ENCODE results near the gene F10. TPM values are rescaled to one million over a fixed set of nuclear protein-coding genes. Genes with fewer than 3 reads are reported as not detected.

F10 gene
- total and polyA plus RNA-seq, 2 experiments from 2014 or later, result 143 to 148 TPM

DNA sequence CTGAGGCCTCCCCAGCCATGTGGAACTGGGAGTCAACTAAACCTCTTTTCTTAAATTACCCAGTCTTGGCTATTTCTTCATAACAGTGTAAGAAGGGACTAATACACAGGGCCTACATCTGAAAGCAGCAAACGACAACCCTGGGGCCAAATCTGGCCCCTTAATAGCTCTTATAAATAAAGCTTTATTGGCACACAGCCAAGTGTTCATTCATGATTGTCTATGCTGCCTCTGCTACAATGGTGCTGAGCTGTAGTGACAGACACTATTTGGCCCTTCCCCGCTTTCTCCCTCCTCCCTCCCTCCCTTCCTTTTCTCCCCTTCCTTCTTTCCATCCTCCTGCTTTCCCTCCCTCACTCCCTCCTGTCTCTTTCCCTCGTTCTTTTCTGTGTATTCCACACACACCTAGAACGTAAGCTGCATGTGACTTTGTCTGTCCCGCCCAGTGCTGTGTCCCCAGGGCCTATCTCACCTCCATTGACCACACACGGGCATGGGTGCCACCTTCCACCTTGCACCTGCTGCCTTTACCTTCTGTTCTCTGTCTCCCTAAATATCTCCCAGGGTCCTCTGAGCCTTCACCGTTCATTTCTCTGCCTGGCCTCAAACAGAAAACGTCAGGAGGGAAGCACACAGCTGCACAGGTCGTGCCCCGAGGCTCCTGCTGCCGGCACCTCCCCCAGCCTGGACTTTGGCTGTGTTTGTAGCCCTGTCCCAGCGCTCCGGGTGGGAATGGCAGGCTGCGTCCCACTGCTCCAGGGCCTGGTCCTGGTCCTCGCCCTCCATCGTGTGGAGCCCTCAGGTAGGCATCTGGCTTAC, 35.5 kb downstream of the F10 start, which contains the start of gene PROZ:
PROZ (plus strand) TSS at position 720 of the 819 bp plus-strand sequence; CDS start at position 733, 13 bp downstream.
- WGBS (ENCODE audit: low lambda C conversion rate, missing lambda C conversion rate), result 39% methylated on average over 15 of the region's 16 CpGs
- H3K27me3 ChIP-seq, result peaks cover 3% of the 10 kb centered on the region
- no peaks in the 10 kb centered on the region for H3K9me2 ChIP-seq (replicated peaks; ENCODE audit: insufficient read depth)
- H3K36me3 ChIP-seq (replicated peaks; ENCODE audit: insufficient read depth, low read depth), result no peaks in the 10 kb centered on the region
- no peaks in the 10 kb centered on the region for H3K79me2 ChIP-seq
- peaks cover 9% of the 10 kb centered on the region for H3K4me1 ChIP-seq (ENCODE audit: insufficient read depth)
- H2AFZ ChIP-seq, result peak within 1 kb of the TSS; percentile 7
- no peak for DNase-seq (ENCODE audit: low spot score)
- H3K27ac ChIP-seq, result peak within 1 kb of the TSS; percentile 23
- no peaks in the 10 kb centered on the region for H4K20me1 ChIP-seq (ENCODE audit: insufficient read depth, poor library complexity, severe bottlenecking)
- no peaks in the 10 kb centered on the region for H3K9me3 ChIP-seq (ENCODE audit: low read depth)
- peak within 1 kb of the TSS; percentile 43 for H3K4me2 ChIP-seq
- no peak within 1 kb of the TSS for H3K4me3 ChIP-seq
- TF ChIP-seq, protein P1, sequence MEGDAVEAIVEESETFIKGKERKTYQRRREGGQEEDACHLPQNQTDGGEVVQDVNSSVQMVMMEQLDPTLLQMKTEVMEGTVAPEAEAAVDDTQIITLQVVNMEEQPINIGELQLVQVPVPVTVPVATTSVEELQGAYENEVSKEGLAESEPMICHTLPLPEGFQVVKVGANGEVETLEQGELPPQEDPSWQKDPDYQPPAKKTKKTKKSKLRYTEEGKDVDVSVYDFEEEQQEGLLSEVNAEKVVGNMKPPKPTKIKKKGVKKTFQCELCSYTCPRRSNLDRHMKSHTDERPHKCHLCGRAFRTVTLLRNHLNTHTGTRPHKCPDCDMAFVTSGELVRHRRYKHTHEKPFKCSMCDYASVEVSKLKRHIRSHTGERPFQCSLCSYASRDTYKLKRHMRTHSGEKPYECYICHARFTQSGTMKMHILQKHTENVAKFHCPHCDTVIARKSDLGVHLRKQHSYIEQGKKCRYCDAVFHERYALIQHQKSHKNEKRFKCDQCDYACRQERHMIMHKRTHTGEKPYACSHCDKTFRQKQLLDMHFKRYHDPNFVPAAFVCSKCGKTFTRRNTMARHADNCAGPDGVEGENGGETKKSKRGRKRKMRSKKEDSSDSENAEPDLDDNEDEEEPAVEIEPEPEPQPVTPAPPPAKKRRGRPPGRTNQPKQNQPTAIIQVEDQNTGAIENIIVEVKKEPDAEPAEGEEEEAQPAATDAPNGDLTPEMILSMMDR (IDR thresholded peaks at IDR 0.05; ENCODE audit: poor library complexity), result no peak
- TF ChIP-seq EZH2phosphoT487 (IDR thresholded peaks at IDR 0.05; ENCODE audit: low read depth, severe bottlenecking, unreplicated experiment) (no peak), EZH2 (IDR thresholded peaks at IDR 0.05; ENCODE audit: borderline replicate concordance) (no peak)

GRCh38 chr13:113158946-113159345, 36.3 kb downstream of the F10 start:
- H3K27me3 ChIP-seq, result peaks cover 9% of the 10 kb centered on the region
- H4K20me1 ChIP-seq (ENCODE audit: insufficient read depth, poor library complexity, severe bottlenecking), result no peaks in the 10 kb centered on the region
- peaks cover 3% of the 10 kb centered on the region for H3K4me1 ChIP-seq (ENCODE audit: insufficient read depth)
- H3K9me2 ChIP-seq (replicated peaks; ENCODE audit: insufficient read depth), result no peaks in the 10 kb centered on the region
- TF ChIP-seq EZH2phosphoT487 (IDR thresholded peaks at IDR 0.05; ENCODE audit: low read depth, severe bottlenecking, unreplicated experiment) (no peak), EZH2 (IDR thresholded peaks at IDR 0.05; ENCODE audit: borderline replicate concordance) (no peak)
- TF ChIP-seq, protein P1 (IDR thresholded peaks at IDR 0.05; ENCODE audit: poor library complexity), result no peak
- H3K36me3 ChIP-seq (replicated peaks; ENCODE audit: insufficient read depth, low read depth), result no peaks in the 10 kb centered on the region
- H3K79me2 ChIP-seq, result no peaks in the 10 kb centered on the region
- peak overlapping the region; percentile 23 for H3K27ac ChIP-seq
- H2AFZ ChIP-seq, result no peak overlapping the region
- DNase-seq (ENCODE audit: low spot score), result no peak
- no peak overlapping the region for H3K4me3 ChIP-seq
- WGBS (ENCODE audit: low lambda C conversion rate, missing lambda C conversion rate), result 57% methylated on average over 4 of the region's 7 CpGs
- peak overlapping the region; percentile 43 for H3K4me2 ChIP-seq
- H3K9me3 ChIP-seq (ENCODE audit: low read depth), result no peaks in the 10 kb centered on the region

DNA sequence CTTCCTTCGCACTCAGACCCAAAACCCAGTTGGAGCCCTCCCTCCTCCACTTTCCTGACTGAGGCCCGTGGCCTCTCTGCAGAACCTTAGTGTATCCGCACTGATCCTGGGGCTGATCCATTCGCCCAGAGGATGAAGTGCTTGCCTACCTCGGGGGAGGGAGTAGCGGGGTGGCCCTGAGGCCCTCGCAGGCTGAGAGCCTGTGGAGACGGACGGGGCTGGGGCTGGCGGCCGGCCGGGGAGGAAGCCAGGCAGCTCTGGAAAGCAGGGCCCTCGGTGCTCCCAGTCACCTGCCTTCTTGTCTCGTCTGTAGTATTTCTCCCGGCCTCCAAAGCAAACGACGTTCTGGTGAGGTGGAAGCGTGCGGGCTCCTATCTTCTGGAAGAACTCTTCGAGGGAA, 37.1 kb downstream of the F10 start:
- no peaks in the 10 kb centered on the region for H3K9me2 ChIP-seq (replicated peaks; ENCODE audit: insufficient read depth)

More for the DNA sequence above, 37.1 kb downstream of the F10 start:
- H4K20me1 ChIP-seq (ENCODE audit: insufficient read depth, poor library complexity, severe bottlenecking), result no peaks in the 10 kb centered on the region
- TF ChIP-seq, protein P1 (IDR thresholded peaks at IDR 0.05; ENCODE audit: poor library complexity), result no peak
- no peak for TF ChIP-seq EZH2phosphoT487 (IDR thresholded peaks at IDR 0.05; ENCODE audit: low read depth, severe bottlenecking, unreplicated experiment)
- TF ChIP-seq EZH2 (IDR thresholded peaks at IDR 0.05; ENCODE audit: borderline replicate concordance), result no peak
- H3K27me3 ChIP-seq, result peaks cover 9% of the 10 kb centered on the region
- H3K4me2 ChIP-seq, result no peak overlapping the region
- WGBS (ENCODE audit: low lambda C conversion rate, missing lambda C conversion rate), result 82% methylated on average over 20 of the region's 20 CpGs
- H3K27ac ChIP-seq, result no peak overlapping the region
- DNase-seq (ENCODE audit: low spot score), result peak; percentile 10
- H3K9me3 ChIP-seq (ENCODE audit: low read depth), result no peaks in the 10 kb centered on the region
- no peak overlapping the region for H2AFZ ChIP-seq
- peaks cover 3% of the 10 kb centered on the region for H3K4me1 ChIP-seq (ENCODE audit: insufficient read depth)
- H3K4me3 ChIP-seq, result no peak overlapping the region
- H3K36me3 ChIP-seq (replicated peaks; ENCODE audit: insufficient read depth, low read depth), result no peaks in the 10 kb centered on the region
- H3K79me2 ChIP-seq, result no peaks in the 10 kb centered on the region
